Endothelial cell (in vitro differentiated cells): ENCODE results near the gene GRIK5. TPM values are rescaled to one million over a fixed set of nuclear protein-coding genes. Genes with fewer than 3 reads are reported as not detected.

Source experiments
- DNase-seq: peaks from one replicate; pipeline ENCODE4 v3.0.0; 2021; ENCODE audit warnings: low spot score
- H3K27ac Mint-ChIP-seq: one replicate; pipeline ENCODE4 v1.8.0; 2021; ENCODE audit warnings: mixed read lengths, inconsistent platforms; ENCODE audit not compliant: unreplicated experiment
- H3K27me3 Mint-ChIP-seq: one replicate; pipeline ENCODE4 v1.8.0; 2021; ENCODE audit warnings: mild to moderate bottlenecking, moderate library complexity, mixed read lengths, inconsistent platforms; ENCODE audit not compliant: unreplicated experiment
- H3K36me3 Mint-ChIP-seq: one replicate; pipeline ENCODE4 v1.8.0; 2021; ENCODE audit warnings: mild to moderate bottlenecking, low read depth, mixed read lengths, inconsistent platforms; ENCODE audit not compliant: unreplicated experiment
- H3K4me1 Mint-ChIP-seq: one replicate; pipeline ENCODE4 v1.8.0; 2021; ENCODE audit warnings: mild to moderate bottlenecking, mixed read lengths, inconsistent platforms; ENCODE audit not compliant: unreplicated experiment
- H3K4me3 Mint-ChIP-seq: one replicate; pipeline ENCODE4 v1.8.0; 2021; ENCODE audit warnings: mild to moderate bottlenecking, mixed read lengths, inconsistent platforms; ENCODE audit not compliant: unreplicated experiment
- H3K9me3 Mint-ChIP-seq: one replicate; pipeline ENCODE4 v1.8.0; 2021; ENCODE audit warnings: mixed read lengths, inconsistent platforms; ENCODE audit not compliant: unreplicated experiment
- total RNA-seq: library from RNA; stranded (reverse); fragmentation: NEBNext Ultra II Directional; extraction: Animal tissue kit (Norgen Biotek cat#: 25700); gene quantifications from one replicate; pipeline ENCODE4 v1.2.1, GENCODE V29; 2021; ENCODE audit not compliant: unreplicated experiment
- TF ChIP-seq, protein P1 (sequence below): fragments of 200-600 bp; sonication (generic); IDR thresholded peaks from one replicate; pipeline ENCODE4 v1.5.0; 2021; ENCODE audit warnings: antibody characterized with exemption; ENCODE audit not compliant: unreplicated experiment

The GRIK5 gene
- total RNA-seq, 1 donor from 2014 or later, result 18.4 TPM

DNA sequence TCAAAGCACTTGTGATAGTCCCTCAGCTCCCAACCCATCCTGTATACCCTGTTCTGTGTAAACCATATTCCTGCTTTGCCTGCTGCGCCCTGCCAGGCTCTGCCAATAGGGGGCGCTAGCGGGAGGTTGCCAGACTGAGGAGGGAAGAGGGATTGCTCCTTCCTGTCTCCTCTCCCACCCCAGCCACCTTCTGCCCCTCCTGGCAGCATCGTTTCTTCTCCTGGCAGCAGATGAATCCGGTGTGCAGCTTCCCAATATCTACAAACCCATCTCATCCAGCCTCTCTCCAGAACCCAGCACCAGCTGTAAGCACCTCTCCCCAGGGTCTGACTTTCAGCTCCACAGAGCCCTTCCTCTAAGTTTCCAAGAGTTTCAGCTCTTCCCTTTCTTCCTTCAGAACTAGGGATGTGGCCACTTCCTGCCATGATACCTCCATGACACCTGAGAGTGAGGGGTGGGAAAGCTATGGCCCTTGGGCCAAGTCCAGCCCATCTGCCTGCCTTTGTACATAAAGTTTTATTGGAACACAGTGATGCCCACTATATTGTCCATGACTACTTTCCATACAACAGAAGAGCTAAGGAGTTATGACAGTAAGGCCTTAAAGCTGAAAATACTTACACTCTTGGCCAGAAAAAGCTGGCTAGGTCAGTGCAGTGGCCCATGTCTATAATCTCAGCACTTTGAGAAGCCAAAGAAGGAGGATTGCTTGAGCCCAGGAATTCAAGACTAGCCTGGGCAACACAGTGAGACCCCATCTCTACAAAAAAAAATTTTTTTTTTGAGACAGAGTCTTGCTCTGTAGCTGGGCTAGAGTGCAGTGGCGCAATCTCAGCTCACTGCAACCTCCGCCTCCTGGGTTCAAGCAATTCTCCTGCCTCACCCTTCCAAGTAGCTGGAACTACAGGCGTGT lies 41.4 kb downstream of the GRIK5 start:
- Mint-ChIP-seq H3K27me3 (peaks cover 5% of the 10 kb centered on the region), H3K4me3 (peak overlapping the region; percentile 6), H3K9me3 (no peaks in the 10 kb centered on the region), H3K27ac (peak overlapping the region; percentile 10), H3K4me1 (no peaks in the 10 kb centered on the region), H3K36me3 (no peaks in the 10 kb centered on the region)
- TF ChIP-seq, protein P1, sequence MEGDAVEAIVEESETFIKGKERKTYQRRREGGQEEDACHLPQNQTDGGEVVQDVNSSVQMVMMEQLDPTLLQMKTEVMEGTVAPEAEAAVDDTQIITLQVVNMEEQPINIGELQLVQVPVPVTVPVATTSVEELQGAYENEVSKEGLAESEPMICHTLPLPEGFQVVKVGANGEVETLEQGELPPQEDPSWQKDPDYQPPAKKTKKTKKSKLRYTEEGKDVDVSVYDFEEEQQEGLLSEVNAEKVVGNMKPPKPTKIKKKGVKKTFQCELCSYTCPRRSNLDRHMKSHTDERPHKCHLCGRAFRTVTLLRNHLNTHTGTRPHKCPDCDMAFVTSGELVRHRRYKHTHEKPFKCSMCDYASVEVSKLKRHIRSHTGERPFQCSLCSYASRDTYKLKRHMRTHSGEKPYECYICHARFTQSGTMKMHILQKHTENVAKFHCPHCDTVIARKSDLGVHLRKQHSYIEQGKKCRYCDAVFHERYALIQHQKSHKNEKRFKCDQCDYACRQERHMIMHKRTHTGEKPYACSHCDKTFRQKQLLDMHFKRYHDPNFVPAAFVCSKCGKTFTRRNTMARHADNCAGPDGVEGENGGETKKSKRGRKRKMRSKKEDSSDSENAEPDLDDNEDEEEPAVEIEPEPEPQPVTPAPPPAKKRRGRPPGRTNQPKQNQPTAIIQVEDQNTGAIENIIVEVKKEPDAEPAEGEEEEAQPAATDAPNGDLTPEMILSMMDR, result peak; percentile 89
- peak; percentile 57 for DNase-seq

DNA sequence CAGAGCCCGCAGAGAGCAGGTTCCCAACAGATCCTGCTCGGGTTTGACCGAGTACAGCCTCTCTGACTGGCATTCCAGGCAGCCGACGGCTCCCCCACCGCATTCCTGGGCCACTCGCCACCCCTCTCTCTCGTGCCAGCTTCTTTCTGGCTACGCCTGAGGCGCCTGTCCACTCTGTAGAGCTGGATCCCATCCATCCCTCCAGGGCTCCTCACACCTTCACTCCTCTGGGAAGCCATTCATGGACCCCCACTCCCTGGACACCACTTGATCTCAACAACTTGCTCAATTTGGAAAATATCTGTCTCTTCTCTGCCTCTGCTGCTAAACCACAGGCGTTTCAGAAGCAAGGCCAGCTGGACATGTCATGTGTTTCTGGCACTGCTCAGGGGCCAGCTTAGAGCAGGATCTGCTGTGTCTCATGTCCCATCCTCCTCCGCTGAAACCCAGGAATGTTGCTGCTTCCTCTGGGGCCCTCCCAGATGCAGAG lies 45.3 kb downstream of the GRIK5 start:
- Mint-ChIP-seq H3K4me1 (no peaks in the 10 kb centered on the region), H3K9me3 (no peaks in the 10 kb centered on the region), H3K27ac (no peak overlapping the region), H3K36me3 (peaks cover 4% of the 10 kb centered on the region), H3K27me3 (peaks cover 9% of the 10 kb centered on the region), H3K4me3 (no peak overlapping the region)
- DNase-seq, result no peak
- TF ChIP-seq, protein P1, result no peak

DNA sequence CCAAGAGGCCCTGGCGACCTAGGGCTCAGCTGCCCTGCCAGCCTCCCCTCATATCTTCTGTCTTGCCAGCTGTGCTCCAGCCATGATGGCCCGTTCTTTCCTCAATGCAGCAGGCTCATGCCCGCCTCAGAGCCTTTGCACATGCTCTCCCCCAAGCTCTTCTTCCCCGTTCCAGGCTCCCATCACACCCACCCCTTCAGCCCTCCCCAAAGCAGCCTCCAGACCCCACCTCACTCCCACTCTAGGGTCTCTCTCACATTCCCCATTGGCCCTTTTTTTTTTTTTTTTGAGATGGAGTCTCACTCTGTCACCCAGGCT lies 46.1 kb downstream of the GRIK5 start:
- H3K4me3 Mint-ChIP-seq, result no peak overlapping the region
- TF ChIP-seq, protein P1, result peak; percentile 3
- H3K36me3 Mint-ChIP-seq, result peaks cover 10% of the 10 kb centered on the region
- DNase-seq, result no peak
- no peaks in the 10 kb centered on the region for H3K4me1 Mint-ChIP-seq
- H3K27ac Mint-ChIP-seq, result no peak overlapping the region
- H3K27me3 Mint-ChIP-seq, result peaks cover 9% of the 10 kb centered on the region
- H3K9me3 Mint-ChIP-seq, result no peaks in the 10 kb centered on the region

DNA sequence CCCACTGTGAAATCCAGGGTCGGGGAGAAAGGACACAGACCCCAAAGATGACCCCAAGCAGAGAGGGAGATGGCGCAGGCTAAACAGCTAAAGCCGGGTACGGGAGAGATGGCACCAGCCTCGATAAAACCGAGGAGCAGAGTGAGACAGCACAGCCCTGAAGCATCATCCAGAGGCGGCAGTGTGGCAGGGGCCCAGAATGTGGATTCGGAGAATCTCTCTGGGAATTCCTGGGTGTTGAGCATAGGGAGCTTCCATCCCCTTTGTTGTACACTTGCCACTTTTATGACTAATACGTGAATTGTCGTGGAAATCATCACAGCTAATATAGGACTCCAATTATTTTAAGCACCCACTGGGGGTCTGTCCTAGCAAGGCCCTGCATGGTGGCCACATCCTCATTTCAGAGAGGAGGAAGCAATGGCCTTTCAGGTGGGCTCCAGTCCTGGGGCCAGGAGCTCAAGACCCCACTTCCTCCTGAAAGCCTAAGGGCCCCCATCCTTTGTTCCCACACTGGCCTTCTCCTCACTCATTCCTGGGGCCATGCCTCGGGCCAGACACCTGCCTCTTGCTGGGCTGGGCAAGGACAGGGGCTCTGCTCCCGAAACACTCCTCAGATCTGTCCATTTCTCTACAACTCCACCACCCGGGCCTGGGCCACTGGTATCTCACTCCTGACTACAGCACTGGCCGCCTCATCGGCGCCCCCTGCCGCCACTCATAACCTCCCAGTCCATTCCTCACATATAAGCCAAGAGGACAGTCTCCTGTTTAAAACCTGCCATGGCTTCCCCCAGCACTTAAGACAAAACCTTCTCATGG lies 46.7 kb downstream of the GRIK5 start:
- Mint-ChIP-seq H3K27me3 (peaks cover 9% of the 10 kb centered on the region), H3K27ac (no peak overlapping the region), H3K4me3 (no peak overlapping the region), H3K9me3 (no peaks in the 10 kb centered on the region), H3K4me1 (no peaks in the 10 kb centered on the region), H3K36me3 (peaks cover 11% of the 10 kb centered on the region)
- TF ChIP-seq, protein P1, result peak; percentile 51
- peak; percentile 55 for DNase-seq
